Stimulated activated CD4-positive, alpha-beta T cell treated with anti-CD3 and anti-CD28 coated beads, Interleukin-4, amount 100 ng/mL, for 24 hours (primary cell): Measurements from ENCODE around the gene FCAR.
"Not testable (repeated sequence)": the region's sequence is repeated elsewhere in the genome, so short reads cannot be mapped to it uniquely, and the experiment has no call there.

Experiments used
- DNase-seq: peaks from one replicate; pipeline ENCODE4 v3.0.0-alpha.2; 2020

FCAR gene

GRCh38 chr19:54873990-54874389 is at the start of gene FCAR:
FCAR (plus strand) TSS chr19:54874235; CDS start chr19:54874290, 55 bp downstream.
- no peak for DNase-seq

- DNase-seq, result not testable (repeated sequence)
Measured at GRCh38 chr19:54824416-54824815, 49.6 kb upstream of the FCAR start.

- not testable (repeated sequence) for DNase-seq
Measured at GRCh38 chr19:54825326-54825725, 48.7 kb upstream of the FCAR start.

- not testable (repeated sequence) for DNase-seq
Measured at GRCh38 chr19:54828064-54828463, 46.0 kb upstream of the FCAR start.

- not testable (repeated sequence) for DNase-seq
Measured at GRCh38 chr19:54832496-54832895, 41.5 kb upstream of the FCAR start, which contains the start of gene KIR2DS4. KIR2DS4 (plus strand) TSS chr19:54832676.

GRCh38 chr19:54835126-54835525 is 38.9 kb upstream of the FCAR start:
- DNase-seq, result not testable (repeated sequence)

- not testable (repeated sequence) for DNase-seq
Measured at GRCh38 chr19:54837522-54837921, 36.5 kb upstream of the FCAR start.

GRCh38 chr19:54843171-54843570 is 30.9 kb upstream of the FCAR start:
- DNase-seq, result not testable (repeated sequence)

- DNase-seq, result not testable (repeated sequence)
Measured at GRCh38 chr19:54850061-54850640, 23.9 kb upstream of the FCAR start, which contains the start of gene KIR3DL2. KIR3DL2 (plus strand) TSS chr19:54850443; CDS start chr19:54850476, 33 bp downstream.

- no peak for DNase-seq
Measured at GRCh38 chr19:54850930-54851329, 23.1 kb upstream of the FCAR start.

- no peak for DNase-seq
Measured at GRCh38 chr19:54851353-54851752, 22.7 kb upstream of the FCAR start.

GRCh38 chr19:54855241-54855640 is 18.8 kb upstream of the FCAR start:
- DNase-seq, result not testable (repeated sequence)

GRCh38 chr19:54858476-54858875 is 15.6 kb upstream of the FCAR start:
- not testable (repeated sequence) for DNase-seq

GRCh38 chr19:54859421-54859820 is 14.6 kb upstream of the FCAR start:
- DNase-seq, result not testable (repeated sequence)

- not testable (repeated sequence) for DNase-seq
Measured at GRCh38 chr19:54863459-54863858, 10.6 kb upstream of the FCAR start.

- no peak for DNase-seq
Measured at GRCh38 chr19:54871696-54872095, 2.3 kb upstream of the FCAR start.

GRCh38 chr19:54875506-54875905 is 1.5 kb downstream of the FCAR start:
- DNase-seq, result no peak

- DNase-seq, result no peak
Measured at GRCh38 chr19:54877471-54877870, 3.4 kb downstream of the FCAR start.

- no peak for DNase-seq
Measured at GRCh38 chr19:54881884-54882283, 7.8 kb downstream of the FCAR start.

- DNase-seq, result no peak
Measured at GRCh38 chr19:54882758-54883157, 8.7 kb downstream of the FCAR start.

GRCh38 chr19:54883228-54883627 is 9.2 kb downstream of the FCAR start:
- no peak for DNase-seq

GRCh38 chr19:54888239-54888638 is 14.2 kb downstream of the FCAR start:
- no peak for DNase-seq

- DNase-seq, result no peak
Measured at GRCh38 chr19:54889566-54889965, 15.5 kb downstream of the FCAR start.

GRCh38 chr19:54893406-54893805 is 19.4 kb downstream of the FCAR start:
- DNase-seq, result no peak

- not testable (repeated sequence) for DNase-seq
Measured at GRCh38 chr19:54894106-54894505, 20.1 kb downstream of the FCAR start.
